ENCODE data around the gene BNC2. TPM values are rescaled to one million over a fixed set of nuclear protein-coding genes. Genes with fewer than 3 reads are reported as not detected.

The BNC2 gene
- total and polyA plus RNA-seq, 7 experiments from 2014 or later = 0.05 to 1.5 (median 0.59) TPM; not detected in 3

DNA sequence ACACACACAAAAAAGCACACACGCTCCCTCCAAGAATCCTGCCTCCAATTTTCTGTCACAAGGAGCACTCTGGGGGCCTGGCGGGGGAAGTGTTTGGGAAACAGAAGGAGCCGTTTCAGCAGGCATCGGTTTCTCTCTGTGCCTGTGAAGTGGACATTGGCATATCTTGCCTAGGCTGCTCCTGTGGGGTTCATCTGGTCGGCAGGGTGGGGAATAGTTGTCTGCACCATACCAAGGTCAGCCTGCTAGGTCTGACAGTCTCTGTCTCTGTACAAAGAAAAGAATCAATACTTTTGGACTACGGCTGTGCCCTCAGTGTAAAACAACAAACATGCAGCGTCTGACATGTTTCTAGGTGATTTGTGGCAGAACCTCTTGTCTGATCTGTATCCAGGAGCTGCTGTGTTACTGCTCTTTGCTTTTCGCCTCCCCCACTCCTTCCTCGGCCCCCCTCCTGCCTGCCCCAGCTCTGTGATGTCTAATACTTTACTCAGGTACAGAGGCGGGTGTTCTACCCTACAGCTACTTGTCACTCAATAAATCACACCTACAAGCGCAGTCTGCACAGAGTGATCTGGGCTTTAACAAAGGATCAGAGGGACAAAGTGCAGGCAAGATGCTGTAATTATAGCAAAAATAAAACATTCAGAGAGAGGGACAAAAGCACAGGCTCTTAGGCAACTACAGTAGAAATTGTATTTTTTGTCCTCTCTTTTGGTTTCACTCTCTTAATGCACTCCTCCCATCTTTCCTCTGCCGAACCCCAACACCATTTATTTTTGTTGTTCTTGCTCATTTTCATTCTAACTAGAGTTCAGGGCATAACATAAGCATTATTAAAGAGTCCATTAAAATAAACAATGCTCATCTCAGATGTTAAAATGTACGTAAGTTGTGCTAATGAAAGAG lies 216.7 kb downstream of the BNC2 start:
- H3K4me1 ChIP-seq (ENCODE audit: control insufficient read depth in 2 of 2, insufficient read depth in 2 of 2, low read length in 2 of 2) = no peaks in the 10 kb centered on the region
- CTCF ChIA-PET = no interaction called here
- H3K9me3 Mint-ChIP-seq = peaks cover 0 to 12% (median 2%) of the 10 kb centered on the region in 11 donors
- ATAC-seq (no peak), DNase-seq (no peak)
- POLR2A ChIA-PET = no interaction called here
- H3K9me3 ChIP-seq (ENCODE audit: control insufficient read depth in 2 of 3, low read length in 3 of 3) = no peaks in the 10 kb centered on the region
- H3K4me3 Mint-ChIP-seq = no peak overlapping the region
- no peaks in the 10 kb centered on the region for H3K4me1 Mint-ChIP-seq
- no peaks in the 10 kb centered on the region for H3K36me3 Mint-ChIP-seq
- no peak overlapping the region for H3K27ac Mint-ChIP-seq
- H3K36me3 ChIP-seq (ENCODE audit: control insufficient read depth in 2 of 3, insufficient read depth in 3 of 3, low read length in 3 of 3) = no peaks in the 10 kb centered on the region
- intact Hi-C loops (cut with micrococcal nuclease) = no loop called here
- H3K27ac ChIP-seq (ENCODE audit: low read depth, low read length) = no peak overlapping the region
- H3K4me3 ChIP-seq (ENCODE audit: low read length) = no peak overlapping the region
- H3K27me3 Mint-ChIP-seq = no peaks in the 10 kb centered on the region
- H3K27me3 ChIP-seq (ENCODE audit: control insufficient read depth in 2 of 2, insufficient read depth in 2 of 2, low read length in 2 of 2) = no peaks in the 10 kb centered on the region

DNA sequence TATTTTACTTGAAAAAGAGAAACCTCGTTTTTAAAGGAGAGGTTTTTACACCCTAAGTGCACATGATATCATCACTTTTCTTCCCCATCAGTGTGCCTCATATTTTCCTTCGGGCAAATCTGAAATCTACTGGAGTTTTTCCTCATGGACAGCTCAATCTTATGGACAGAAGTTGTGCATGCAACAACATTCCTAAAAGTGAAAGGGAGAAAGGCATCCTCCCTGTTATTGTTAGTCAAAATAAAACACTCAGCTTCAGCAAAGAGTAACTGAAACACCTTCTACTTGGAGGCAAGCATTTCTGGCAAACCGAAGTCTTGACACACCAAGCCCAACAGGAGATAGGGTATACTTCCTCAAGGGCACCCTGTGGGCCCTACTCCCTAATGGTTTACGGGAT lies 217.9 kb downstream of the BNC2 start:
- no peak for ATAC-seq
- no peaks in the 10 kb centered on the region for H3K4me1 Mint-ChIP-seq
- no peak overlapping the region for H3K27ac Mint-ChIP-seq
- no peaks in the 10 kb centered on the region for H3K36me3 ChIP-seq (ENCODE audit: control insufficient read depth in 2 of 3, insufficient read depth in 3 of 3, low read length in 3 of 3)
- H3K4me3 ChIP-seq (ENCODE audit: low read length) = no peak overlapping the region
- no peaks in the 10 kb centered on the region for H3K36me3 Mint-ChIP-seq
- no peak overlapping the region for H3K4me3 Mint-ChIP-seq
- CTCF ChIA-PET = no interaction called here
- H3K9me3 Mint-ChIP-seq = peaks cover 0 to 11% (median 2%) of the 10 kb centered on the region in 11 donors
- H3K4me1 ChIP-seq (ENCODE audit: control insufficient read depth in 2 of 2, insufficient read depth in 2 of 2, low read length in 2 of 2) = no peaks in the 10 kb centered on the region
- H3K27me3 Mint-ChIP-seq = no peaks in the 10 kb centered on the region
- DNase-seq = no peak
- H3K27ac ChIP-seq (ENCODE audit: low read depth, low read length) = no peak overlapping the region
- no peaks in the 10 kb centered on the region for H3K9me3 ChIP-seq (ENCODE audit: control insufficient read depth in 2 of 3, low read length in 3 of 3)
- POLR2A ChIA-PET = no interaction called here
- intact Hi-C loops (cut with micrococcal nuclease) = no loop called here
- no peaks in the 10 kb centered on the region for H3K27me3 ChIP-seq (ENCODE audit: control insufficient read depth in 2 of 2, insufficient read depth in 2 of 2, low read length in 2 of 2)

DNA sequence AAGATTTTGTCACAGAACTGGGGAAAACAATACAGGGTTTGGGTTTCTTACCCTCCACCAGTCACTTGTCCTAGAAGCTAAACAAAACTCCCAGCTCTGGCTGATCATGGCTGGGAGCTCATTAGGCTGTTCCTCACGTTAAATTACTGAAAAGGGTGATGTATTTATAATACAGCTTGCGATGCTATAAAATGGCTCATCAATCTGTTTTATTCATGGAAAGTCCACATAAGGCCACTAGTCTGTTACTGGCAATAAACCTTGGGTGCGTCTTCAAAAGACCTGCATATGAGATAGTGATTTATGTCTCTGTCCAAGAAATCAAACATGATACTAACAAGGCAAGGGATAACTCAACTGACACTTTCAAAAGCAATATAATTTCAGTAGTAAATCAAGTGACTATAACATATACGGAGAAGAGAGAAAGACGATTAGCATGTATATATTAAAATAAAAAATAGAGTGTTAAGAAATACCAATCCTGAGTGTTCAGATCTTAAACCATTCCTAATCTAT lies 219.0 kb downstream of the BNC2 start:
- Histone ChIP-seq H3K9me3 (ENCODE audit: control insufficient read depth in 2 of 3, low read length in 3 of 3) (no peaks in the 10 kb centered on the region), H3K27ac (ENCODE audit: low read depth, low read length) (no peak overlapping the region), H3K36me3 (ENCODE audit: control insufficient read depth in 2 of 3, insufficient read depth in 3 of 3, low read length in 3 of 3) (no peaks in the 10 kb centered on the region), H3K4me1 (ENCODE audit: control insufficient read depth in 2 of 2, insufficient read depth in 2 of 2, low read length in 2 of 2) (no peaks in the 10 kb centered on the region), H3K4me3 (ENCODE audit: low read length) (no peak overlapping the region), H3K27me3 (ENCODE audit: control insufficient read depth in 2 of 2, insufficient read depth in 2 of 2, low read length in 2 of 2) (no peaks in the 10 kb centered on the region)
- no peak for DNase-seq
- no peaks in the 10 kb centered on the region for H3K4me1 Mint-ChIP-seq
- H3K27ac Mint-ChIP-seq = no peak overlapping the region
- CTCF ChIA-PET = no interaction called here
- intact Hi-C loops (cut with micrococcal nuclease) = no loop called here
- no peaks in the 10 kb centered on the region for H3K27me3 Mint-ChIP-seq
- no peaks in the 10 kb centered on the region for H3K36me3 Mint-ChIP-seq
- ATAC-seq = no peak
- POLR2A ChIA-PET = no interaction called here
- H3K4me3 Mint-ChIP-seq = no peak overlapping the region
- H3K9me3 Mint-ChIP-seq = peaks cover 0 to 7% (median 1%) of the 10 kb centered on the region in 11 donors

DNA sequence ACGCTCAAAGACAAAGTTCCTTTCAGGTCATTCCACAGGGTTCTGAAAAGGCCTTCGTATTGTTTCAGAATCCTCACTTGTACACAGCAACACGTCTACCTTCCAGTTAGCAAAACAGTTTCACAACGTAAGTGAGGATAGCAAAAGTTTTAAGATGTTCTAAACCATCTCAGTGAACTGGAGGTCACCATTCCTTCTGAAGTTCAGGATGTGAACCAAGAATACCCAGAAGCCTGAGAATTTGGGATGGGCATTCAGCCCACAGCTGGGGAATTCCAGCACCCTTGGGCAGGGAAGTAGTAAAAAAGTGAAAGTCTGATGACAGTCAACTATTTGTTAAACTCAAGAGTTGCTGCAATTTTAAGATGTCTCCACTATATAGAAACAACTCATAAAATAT lies 224.5 kb downstream of the BNC2 start:
- Mint-ChIP-seq H3K9me3 (peaks cover 0 to 11% (median 0%) of the 10 kb centered on the region in 11 donors), H3K36me3 (no peaks in the 10 kb centered on the region), H3K4me1 (no peaks in the 10 kb centered on the region), H3K4me3 (no peak overlapping the region), H3K27ac (no peak overlapping the region), H3K27me3 (no peaks in the 10 kb centered on the region)
- ChIA-PET POLR2A (no interaction called here), CTCF (no interaction called here)
- H3K4me1 ChIP-seq (ENCODE audit: control insufficient read depth in 2 of 2, insufficient read depth in 2 of 2, low read length in 2 of 2) = no peaks in the 10 kb centered on the region
- H3K27me3 ChIP-seq (ENCODE audit: control insufficient read depth in 2 of 2, insufficient read depth in 2 of 2, low read length in 2 of 2) = no peaks in the 10 kb centered on the region
- H3K36me3 ChIP-seq (ENCODE audit: control insufficient read depth in 2 of 3, insufficient read depth in 3 of 3, low read length in 3 of 3) = no peaks in the 10 kb centered on the region
- H3K27ac ChIP-seq (ENCODE audit: low read depth, low read length) = no peak overlapping the region
- intact Hi-C loops (cut with micrococcal nuclease) = no loop called here
- H3K9me3 ChIP-seq (ENCODE audit: control insufficient read depth in 2 of 3, low read length in 3 of 3) = no peaks in the 10 kb centered on the region
- no peak for ATAC-seq
- DNase-seq = no peak
- H3K4me3 ChIP-seq (ENCODE audit: low read length) = no peak overlapping the region

DNA sequence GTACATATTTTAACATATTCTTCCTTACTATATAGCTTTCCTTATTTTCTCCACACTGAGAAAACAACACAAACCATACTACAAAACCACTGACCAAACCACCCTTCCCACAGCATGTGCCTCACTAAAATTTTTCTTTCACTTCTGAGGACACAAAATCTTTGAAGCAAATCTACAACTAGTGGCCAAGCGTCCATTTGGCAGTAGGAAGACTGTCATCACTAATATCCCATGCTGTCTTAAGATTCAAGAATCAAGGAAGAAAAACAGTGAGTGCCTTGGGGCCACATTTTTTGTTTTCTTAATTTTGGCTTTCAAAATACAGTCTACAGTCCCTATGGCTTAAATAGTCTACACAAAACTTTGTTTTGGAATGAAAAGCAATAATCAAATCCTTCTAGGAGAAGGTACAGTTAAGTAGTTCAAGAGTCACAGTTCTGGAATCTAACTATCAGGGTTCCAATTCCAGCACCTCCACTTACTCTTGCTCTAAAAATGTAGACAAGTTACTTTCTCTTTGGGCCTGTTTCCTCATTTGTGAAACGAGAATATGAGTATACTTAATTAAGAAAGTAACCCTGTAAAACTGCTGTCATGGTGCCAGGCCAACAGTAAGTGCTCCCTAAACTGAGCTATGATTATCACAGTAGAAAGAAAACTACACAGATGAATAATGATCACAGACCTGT lies 227.9 kb downstream of the BNC2 start:
- no peaks in the 10 kb centered on the region for H3K36me3 ChIP-seq (ENCODE audit: control insufficient read depth in 2 of 3, insufficient read depth in 3 of 3, low read length in 3 of 3)
- peaks cover 0 to 3% (median 0%) of the 10 kb centered on the region in 5 donors for H3K27me3 Mint-ChIP-seq
- no peaks in the 10 kb centered on the region for H3K9me3 ChIP-seq (ENCODE audit: control insufficient read depth in 2 of 3, low read length in 3 of 3)
- H3K9me3 Mint-ChIP-seq = peaks cover 0 to 12% (median 0%) of the 10 kb centered on the region in 11 donors
- no peaks in the 10 kb centered on the region for H3K36me3 Mint-ChIP-seq
- H3K4me1 ChIP-seq (ENCODE audit: control insufficient read depth in 2 of 2, insufficient read depth in 2 of 2, low read length in 2 of 2) = no peaks in the 10 kb centered on the region
- ATAC-seq (no peak), DNase-seq (no peak)
- no peak overlapping the region for H3K27ac Mint-ChIP-seq
- no peaks in the 10 kb centered on the region for H3K4me1 Mint-ChIP-seq
- no peak overlapping the region for H3K27ac ChIP-seq (ENCODE audit: low read depth, low read length)
- intact Hi-C loops (cut with micrococcal nuclease) = no loop called here
- CTCF ChIA-PET = no interaction called here
- H3K4me3 Mint-ChIP-seq = no peak overlapping the region
- no peak overlapping the region for H3K4me3 ChIP-seq (ENCODE audit: low read length)
- POLR2A ChIA-PET = no interaction called here
- H3K27me3 ChIP-seq (ENCODE audit: control insufficient read depth in 2 of 2, insufficient read depth in 2 of 2, low read length in 2 of 2) = no peaks in the 10 kb centered on the region

DNA sequence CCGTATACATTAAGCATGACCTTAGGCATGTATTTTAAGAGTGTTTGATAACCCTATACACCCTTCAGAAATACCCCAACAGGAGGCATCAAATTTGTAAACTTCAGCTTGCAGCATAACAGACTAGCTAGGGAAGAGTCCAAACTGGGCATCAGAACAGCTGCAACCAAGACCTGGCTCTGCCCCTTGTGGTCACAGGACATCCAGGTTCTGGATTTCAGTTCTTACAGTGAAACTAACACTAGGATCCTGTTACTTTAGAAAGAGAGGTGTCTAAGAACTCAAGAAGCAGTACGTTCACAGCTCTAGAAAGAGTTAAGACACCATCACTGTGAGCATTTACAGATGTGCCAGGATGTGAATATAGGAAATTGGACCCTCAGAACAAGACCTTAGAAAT lies 229.8 kb downstream of the BNC2 start:
- no peak for ATAC-seq
- CTCF ChIA-PET = no interaction called here

More for the DNA sequence above, 229.8 kb downstream of the BNC2 start:
- no peak overlapping the region for H3K27ac Mint-ChIP-seq
- H3K4me3 Mint-ChIP-seq = no peak overlapping the region
- Histone ChIP-seq H3K27ac (ENCODE audit: low read depth, low read length) (no peak overlapping the region), H3K4me3 (ENCODE audit: low read length) (no peak overlapping the region), H3K27me3 (ENCODE audit: control insufficient read depth in 2 of 2, insufficient read depth in 2 of 2, low read length in 2 of 2) (no peaks in the 10 kb centered on the region), H3K9me3 (ENCODE audit: control insufficient read depth in 2 of 3, low read length in 3 of 3) (no peaks in the 10 kb centered on the region), H3K36me3 (ENCODE audit: control insufficient read depth in 2 of 3, insufficient read depth in 3 of 3, low read length in 3 of 3) (no peaks in the 10 kb centered on the region), H3K4me1 (ENCODE audit: control insufficient read depth in 2 of 2, insufficient read depth in 2 of 2, low read length in 2 of 2) (no peaks in the 10 kb centered on the region)
- POLR2A ChIA-PET = no interaction called here
- no peak for DNase-seq
- peaks cover 0 to 5% (median 0%) of the 10 kb centered on the region in 11 donors for H3K9me3 Mint-ChIP-seq
- no peaks in the 10 kb centered on the region for H3K36me3 Mint-ChIP-seq
- no peaks in the 10 kb centered on the region for H3K4me1 Mint-ChIP-seq
- intact Hi-C loops (cut with micrococcal nuclease) = no loop called here
- peaks cover 0 to 3% (median 0%) of the 10 kb centered on the region in 5 donors for H3K27me3 Mint-ChIP-seq

All from naive thymus-derived CD4-positive, alpha-beta T cell (primary cell).